Stimulated activated CD4-positive, alpha-beta T cell treated with anti-CD3 and anti-CD28 coated beads, Interleukin-4, amount 100 ng/mL, for 4 hours (primary cell): Measurements from ENCODE around the gene TEX29.

ENCODE experiments used
- DNase-seq, 2 experiments: peaks; one replicate each; pipeline ENCODE4 v3.0.0-alpha.2; 2020

Gene TEX29

DNA sequence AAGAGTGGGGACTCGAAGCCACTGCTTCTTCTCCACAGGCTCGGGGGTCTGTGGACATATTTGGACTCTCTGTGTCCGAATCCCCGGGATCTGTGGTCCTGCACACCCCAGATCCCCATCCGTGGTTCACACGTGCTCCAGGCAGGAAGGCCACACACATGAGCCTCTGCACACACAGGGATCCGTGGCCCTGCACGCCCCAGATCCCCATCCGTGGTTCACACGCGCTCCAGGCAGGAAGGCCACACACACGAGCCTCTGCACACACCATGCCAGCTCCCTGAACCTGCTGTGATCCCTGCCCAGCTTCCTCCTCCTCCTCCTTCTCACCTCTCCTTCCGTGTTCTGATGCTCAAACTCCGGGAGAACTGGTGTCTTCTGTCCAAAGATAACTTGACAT, 3.1 kb downstream of the TEX29 start:
- no peak for DNase-seq

DNA sequence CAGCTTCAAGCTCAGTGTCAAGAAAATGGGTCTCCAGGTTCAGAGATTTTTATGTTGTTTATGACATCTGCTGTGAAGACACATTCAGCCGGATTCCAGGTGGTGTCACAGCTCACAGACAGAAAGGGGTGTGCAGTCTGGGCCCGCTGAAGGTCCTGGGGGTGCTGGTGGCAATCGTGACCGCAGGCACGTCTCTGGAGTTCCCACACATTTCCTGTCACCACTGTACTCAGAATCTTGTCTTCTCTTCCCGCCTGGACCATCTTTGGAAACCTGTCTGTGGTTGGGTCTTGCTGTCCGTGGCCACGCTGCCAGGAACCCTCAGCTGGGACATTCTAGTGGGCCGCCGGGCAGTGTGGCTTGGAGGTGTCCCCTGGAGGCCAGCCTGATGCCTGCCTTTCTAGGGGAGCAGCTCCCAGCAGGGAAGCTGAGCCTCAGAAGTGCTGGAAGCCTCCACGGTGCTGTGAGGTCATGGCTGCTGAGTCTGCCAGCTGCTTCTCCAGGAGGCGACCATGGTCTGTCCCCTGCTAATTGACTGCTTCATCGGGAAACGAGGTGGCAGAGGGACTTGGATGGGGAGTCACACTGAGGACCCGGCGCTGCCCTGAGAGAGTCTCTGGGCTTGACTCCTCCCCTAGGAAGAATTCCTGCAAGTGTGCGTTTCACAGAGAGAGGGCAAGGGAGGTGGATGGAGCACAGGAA, 3.7 kb downstream of the TEX29 start:
- no peak for DNase-seq

DNA sequence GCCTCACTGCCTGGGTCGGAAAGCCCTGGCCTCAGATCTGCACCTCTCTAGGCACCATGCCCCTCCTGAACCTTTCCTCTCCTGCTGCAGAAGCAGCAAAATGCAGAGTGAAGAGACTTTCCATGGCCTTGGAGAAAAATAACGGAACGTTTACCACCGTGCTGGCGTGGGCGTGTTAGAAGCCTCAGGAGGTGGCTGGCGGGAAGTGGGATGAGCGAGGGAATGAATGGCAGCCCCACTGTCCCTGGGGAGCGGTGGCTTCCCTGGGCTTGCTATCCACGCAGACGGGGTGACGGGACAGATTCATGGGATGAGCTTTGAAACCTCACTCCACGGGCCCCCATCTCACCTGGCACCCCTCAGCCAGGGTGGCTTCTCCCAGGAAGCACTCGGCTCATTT, 4.3 kb downstream of the TEX29 start:
- DNase-seq, result no peak

DNA sequence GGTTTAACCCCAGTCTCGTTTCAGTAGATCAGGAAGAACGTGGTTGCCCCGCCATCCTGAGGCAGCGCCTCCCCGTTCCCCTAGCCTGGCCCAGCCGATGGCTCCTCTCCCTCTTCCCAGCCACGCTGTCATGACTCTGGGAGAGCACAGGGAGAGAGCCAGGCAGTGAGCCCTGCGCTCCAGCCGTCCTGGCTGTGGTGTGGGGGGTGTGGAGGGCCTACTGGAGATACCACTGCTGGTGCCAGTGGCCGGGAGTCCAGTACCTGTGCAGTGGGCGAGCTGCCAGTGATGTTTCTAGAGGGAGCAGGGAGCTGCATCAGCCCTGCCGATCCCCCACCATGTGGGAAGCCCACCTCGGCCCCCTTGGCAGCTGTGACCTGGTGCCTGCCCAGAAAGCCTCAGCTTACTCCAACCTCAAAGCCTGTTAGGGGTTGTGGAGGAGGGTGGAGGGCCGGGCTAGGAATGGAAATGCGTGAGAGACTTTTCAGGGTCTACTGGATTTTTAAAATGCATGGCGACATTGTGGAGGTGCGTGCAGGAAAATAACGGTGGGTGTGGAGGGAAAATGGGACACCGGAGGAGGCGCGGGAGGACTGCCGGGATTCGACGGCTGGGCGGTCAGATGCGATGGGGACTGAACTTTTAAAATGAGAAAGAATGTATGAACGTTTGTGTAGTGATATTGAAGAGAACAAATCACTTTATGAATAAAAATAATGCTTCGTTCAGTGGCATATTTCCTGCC, 4.9 kb downstream of the TEX29 start:
- DNase-seq, result no peak

DNA sequence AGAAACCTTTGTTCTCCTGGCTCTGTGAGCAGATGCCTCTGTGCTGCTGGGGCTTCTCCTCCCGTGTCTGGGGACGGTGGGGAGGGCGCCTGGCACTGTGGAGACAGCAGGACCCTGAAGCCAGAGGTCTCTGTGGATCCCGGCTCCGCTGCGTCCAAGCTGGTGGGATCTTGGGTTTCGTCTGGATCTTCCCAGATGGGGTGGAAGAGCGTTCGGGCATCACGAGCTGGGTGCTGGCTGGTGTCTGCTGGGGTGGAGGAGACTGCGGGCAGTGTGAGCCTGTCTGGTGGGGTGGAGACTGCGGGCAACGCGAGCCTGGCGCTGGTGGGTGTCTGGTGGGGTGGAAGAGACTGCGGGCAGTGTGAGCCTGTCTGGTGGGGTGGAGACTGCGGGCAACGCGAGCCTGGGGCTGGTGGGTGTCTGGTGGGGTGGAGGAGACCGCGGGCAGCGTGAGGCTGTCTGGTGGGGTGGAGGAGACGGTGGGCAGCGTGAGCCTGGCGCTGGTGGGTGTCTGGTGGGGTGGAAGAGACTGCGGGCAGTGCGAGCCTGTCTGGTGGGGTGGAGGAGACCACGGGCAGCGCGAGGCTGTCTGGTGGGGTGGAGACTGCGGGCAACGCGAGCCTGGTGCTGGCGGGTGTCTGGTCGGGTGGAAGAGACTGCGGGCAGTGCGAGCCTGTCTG, 5.6 kb downstream of the TEX29 start:
- no peak for DNase-seq

DNA sequence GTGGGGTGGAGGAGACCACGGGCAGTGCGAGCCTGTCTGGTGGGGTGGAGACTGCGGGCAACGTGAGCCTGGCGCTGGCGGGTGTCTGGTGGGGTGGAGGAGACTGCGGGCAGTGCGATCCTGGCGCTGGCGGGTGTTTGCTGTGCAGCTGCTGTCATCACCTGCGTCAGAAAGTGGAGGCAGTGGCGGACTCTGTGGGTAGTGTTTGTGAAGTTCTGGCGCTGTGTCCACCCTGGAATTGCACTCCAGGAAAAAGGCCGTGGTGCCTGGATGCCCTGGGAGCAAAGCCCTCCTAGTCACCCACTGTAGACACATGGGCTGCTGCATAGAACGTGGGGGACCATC, 6.2 kb downstream of the TEX29 start:
- no peak for DNase-seq

DNA sequence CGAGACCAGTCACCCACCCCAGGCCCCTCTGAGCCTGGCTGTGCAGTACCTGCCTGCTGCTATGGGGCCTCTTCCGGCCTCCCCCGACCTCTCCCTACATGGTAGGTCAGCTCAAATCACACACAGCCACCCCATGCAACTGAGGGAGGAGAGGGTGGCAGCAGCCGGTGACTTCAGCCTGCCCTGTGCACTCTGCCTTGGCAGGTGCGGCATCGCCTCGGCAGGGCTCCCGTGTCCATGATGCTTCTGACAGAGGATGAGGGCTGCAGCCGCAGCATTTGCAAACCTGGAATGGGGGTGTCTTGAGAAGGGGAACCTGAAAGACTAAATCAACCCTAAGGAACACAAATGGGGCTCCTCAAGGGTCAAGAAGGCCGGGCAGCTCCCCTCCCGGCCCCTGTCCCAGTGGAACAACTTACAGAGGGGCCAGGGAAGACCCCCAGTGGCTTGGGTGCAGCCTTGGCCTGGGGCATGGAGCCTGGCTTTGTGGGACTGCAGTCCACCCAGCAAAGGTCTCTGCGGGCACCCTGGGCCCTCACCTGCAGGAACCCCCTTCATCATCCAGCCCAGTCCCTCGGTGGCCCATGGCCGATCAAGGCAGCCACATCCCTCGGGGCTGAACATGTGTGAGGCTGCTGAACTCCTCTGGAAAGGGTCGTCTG, 6.7 kb downstream of the TEX29 start:
- no peak for DNase-seq

DNA sequence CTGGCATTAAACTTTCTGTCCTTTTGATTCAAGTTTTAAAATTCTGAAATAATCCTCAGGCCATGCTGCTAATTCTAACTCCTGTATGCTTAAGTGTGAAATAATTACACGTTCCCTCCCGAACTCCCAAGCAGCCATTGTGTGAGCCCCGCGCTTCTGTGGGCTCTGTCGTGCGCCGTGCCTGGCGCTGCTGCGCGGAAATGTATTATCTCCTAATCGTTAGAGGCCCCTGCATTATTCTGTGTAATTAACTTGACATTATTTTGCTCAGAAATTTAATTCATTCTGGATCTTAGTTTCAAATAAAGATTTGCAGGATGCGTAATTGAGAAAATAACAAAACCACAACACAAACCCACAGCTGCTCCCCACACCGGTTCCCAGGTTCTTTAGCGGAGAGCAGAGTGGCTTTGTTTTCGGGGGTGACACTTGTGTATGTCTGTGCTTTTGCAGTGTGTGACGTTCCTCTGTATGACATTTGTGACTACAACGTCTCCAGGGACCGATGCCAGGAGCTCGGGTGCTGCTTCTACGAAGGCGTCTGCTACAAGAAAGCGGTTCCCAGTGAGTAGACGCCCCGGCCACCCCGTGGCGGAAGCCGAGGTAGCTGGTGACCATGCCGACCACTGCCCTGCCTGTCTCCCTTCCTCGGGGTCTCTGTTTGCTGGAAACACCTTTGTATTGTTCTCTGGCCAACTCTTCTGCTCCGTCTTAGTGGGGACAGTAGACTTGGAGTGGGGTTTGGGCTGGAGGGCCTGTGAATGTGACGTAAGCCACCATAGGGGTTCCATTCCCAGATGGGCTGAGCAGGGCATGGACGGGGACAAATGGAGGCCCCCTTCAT, 7.5 kb downstream of the TEX29 start:
- no peak for DNase-seq

DNA sequence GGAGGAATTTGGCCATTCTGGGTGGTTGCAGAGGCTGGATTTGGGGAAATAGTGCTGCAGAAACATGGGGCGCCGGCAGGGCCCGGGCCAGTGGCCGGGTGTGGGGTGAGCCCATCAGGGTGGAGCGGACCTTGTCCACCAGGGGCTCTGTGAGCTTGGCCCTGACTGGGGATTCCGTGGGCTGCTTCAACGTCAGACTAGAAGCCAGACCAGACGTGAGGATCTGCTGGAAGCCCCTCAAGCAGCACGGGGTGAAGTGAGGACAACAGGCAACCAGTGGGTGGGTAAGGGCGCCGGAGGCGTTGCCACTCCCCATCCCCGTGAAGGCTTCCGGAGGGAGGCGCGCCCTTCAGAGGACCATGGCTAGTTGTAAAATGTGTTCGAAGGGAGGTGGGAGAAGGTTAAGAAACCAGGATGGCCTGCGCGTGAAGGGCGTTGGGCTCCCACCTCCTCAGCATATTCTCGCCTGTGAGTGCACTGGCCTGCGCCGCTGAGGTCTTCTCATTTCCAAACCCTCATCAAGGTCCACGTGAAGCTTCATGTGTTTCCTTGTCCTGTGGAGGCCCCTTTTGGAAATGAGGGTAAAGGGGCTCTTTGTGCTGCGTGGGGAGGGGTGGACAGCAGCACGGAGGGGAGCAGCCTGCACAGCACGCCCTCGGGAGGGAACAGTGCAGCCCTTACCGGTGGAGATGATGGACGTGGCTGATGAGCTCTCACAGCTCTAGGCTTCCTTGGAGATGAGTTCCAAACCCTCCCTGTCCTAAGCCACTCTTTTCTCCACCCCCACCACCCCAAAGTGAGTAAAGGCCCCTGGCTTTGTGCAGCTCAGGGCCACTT, 8.3 kb downstream of the TEX29 start:
- DNase-seq, result no peak

DNA sequence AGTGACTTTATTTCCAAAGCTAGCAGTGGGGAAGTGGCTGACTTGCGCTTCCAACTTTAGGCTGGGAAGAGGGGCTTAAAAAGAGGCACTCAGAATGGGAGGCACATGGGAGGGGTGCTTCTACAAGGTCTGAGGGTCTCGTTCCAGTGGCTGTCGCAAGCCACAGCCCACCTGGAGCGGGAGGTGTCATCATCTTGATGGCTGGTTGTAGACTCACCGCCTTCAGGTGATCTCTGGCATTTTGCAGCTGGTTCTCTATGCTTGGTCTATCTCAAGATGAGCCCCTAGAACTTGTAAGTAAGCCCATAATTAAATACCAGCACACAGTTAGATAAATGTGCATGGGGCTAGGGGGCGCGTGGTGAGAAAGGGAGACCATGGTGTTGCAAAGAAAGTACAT, 9.2 kb downstream of the TEX29 start:
- DNase-seq, result no peak

DNA sequence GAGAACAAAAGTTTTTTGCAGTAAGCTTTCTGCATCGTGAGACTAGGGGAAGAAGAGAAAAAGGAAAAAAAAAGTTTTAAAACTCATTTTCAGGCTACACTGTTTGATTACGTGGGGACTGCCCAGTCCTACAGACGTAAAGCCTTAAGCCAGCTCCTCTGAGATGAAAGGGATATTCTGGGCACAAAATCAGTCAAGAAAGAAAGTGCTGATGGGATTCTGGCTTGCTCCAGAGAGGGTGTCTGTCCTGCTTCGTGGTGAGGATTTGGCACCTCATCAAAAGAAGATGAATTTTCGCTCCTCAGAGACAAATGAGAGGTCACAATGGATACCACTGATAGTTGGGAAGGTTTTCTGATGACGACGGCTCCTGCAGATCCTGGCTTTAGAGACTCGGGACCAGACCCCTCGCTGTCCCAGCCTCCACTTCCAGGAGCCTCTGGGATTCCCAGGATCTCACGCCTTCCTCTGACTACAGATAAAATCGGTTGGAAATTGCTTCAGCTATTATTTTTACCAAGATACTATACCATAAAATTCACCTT, 9.7 kb downstream of the TEX29 start:
- no peak for DNase-seq

DNA sequence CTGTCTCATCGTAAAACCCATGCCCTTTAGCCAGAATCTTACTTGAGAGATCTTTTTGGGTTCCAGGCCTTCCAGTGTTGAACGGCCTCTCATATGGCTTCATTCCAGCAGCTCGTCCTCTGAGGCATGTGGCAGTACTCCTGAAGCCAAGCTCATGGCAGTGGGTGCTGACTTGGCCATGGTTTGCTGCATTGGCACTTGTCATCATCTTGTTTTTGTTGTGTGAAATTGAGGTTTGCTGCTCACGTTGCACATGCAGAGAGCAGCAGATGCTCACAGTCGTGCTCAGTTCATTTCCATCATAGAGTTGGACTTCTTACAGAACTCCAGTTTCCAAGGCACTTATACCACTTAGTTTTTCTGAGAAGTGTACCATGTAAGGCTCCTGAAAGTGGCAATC, 14.9 kb downstream of the TEX29 start:
- DNase-seq, result no peak

DNA sequence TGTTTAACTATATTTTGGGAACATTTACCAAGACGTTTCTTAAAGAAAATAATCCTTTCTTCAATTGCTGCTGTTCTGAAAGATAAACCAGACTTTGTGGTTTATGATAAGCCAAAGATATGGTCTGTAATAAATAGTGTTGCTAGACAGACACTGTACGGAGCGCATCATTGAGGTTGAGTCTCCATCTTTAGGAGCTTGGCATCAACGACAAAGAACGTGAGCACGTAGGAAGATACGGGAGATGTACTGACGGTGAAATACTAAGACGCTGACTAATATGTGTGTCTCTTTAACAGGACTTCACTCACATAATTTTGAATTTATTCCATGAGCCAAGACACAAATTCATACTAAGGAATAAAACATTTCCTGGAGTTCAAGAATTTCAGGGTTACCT, 16.2 kb downstream of the TEX29 start:
- no peak for DNase-seq

DNA sequence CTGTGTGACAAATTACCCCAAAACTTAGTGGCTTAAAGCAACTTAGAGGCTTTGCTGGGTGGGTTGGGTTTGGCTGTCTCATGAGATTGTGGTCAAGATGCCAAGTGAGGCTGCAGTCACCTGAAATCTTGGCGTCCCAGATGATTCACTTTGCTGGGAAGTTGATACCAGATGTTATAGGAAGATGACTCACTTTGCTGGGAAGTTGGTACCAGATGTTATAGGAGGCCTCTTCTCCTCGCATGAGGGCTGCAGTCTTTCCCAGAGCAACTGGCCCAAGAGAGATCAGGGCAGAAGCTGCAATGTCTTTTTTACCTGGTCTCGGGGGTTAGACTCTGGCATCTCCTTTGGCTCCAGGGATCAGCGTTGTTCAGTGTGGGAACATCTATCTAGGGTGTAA, 16.8 kb downstream of the TEX29 start:
- DNase-seq, result no peak

DNA sequence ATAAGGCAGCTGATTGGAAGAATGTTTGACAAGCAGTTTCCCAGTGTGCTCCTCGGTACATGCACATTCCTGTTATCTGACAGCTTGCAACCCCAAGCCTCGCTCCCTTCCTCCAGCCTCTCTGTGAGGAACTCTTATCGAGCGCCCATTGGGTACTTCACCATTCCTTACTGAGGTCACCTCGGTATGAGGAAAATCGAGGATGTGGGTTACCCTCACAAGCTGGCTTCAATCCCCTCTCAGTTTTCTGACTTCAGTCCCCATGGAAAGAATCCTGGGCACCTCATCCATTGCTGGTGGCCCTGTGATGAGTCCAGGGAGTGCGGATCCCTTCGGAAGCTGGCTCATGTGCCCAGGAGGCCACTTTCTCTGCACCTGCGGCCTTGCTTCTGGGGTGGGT, 17.3 kb downstream of the TEX29 start:
- no peak for DNase-seq

DNA sequence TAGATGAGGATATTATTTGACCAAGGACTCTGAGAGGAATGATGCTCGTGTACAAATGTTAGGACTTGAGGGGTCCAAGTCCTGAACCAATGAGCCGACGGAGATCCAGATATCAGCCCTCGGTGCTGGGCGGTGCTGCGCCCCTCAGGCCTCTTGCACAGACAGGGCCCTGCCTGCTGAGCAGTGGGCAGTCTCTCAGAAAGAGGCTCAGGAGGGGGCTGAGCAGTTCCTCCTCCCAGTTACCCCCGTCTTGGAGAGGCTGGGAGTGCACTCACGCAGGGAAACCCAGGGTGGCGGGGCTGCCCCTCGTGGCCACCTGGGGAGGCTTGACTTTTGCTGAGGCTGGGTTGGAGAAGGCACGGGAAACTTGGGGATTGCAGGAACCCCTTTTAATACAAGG, 18.4 kb downstream of the TEX29 start:
- DNase-seq, result no peak

DNA sequence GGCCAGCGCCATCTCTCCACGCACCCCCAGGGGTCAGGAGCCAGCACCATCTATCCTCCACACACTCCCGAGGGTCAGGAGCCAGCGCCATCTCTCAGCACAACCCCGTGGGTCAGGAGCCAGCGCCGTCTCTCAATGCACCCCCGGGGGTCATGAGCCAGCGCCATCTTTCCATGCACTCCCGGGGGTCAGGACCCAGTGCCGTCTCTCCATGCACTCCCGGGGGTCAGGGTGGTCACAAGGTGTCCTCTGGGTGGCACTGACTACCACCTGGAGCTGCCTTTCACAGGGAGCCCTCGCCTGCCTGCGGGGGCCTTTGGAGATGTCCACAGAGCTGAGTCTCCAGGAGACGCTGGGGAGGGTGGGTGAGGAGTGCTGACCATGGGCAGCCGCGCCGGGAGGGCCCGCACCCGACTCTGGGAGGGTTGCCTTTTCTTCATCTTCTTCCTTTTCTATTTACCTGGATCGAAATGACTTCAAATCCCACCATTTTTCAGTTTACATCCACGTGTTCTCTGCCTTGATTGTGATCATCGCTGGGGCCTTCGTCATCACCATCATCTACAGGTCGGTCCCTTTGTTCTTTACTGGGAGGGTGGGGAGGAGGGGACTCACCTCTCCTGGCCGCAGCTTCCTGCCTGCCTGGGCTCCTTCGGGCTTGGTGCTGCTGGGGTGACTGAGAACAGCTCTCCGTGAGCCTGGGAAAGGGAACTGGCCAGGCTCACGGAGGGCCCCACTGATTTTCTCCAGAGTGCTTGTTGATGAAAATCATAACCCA, 19.1 kb downstream of the TEX29 start:
- DNase-seq, result no peak

DNA sequence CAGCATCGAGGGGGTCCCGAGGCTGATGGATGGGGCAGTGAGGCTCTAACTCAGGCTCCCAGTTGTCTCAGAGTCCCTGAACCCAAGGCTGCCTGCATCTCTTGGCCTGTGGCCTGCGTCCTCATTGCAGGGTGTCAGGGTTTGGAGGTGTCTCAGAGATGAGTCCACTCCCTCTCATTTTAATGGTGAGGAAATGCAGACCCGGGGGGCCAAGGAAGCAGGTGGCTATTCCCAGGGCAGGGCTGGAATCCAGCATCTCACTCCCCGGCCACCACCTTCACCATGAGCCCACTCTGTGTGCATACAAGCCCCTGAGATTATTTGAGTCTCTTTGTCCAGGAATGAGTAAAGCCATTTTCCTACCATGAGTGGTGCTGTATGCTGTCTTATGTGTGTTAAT, 21.4 kb downstream of the TEX29 start:
- DNase-seq, result no peak

DNA sequence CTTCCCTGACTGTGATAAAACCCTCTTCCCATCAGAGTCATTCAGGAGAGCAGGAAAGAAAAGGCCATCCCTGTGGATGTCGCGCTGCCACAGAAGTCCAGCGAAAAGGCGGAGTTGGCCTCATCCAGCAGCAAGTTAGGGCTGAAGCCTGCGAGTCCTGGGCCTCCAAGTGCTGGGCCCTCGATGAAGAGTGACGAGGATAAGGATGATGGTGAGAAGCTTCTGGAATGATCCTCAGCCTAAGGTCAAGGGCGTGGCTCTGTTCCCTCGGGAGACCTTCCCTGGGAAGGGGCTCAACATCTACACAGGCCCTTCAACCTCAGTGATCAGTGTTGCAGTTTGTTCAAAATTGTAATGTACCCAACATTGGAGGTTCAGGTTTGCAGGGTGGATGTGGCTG, 22.3 kb downstream of the TEX29 start:
- no peak for DNase-seq

DNA sequence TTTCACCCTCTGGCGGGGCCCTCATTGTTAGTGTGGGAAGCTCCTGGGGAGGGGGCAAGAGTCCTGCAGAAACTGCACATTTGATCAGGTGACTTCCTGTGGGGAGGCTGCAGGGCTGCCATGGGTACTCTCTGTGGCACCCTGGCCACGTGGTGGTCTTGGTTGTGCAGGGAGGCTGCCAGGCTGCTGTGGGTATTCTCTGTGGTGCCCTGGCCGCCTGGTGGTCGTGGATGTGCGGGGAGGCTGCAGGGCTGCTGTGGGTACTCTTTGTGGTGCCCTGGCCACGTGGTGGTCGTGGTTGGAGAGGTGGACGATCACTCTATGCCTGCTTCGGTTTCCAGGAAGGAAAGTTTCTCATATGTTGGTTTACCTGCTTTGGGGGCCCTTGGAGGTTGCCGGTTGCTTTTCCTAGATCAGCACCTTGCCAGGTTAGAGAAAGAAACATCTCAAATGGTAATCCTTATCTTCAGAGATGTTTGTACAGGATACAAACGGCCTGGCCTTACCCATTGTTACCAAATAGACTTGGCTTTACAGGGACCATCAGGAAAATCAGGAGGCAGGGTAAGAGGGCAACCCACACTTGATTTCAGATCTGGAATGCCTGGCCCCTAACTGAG, 22.9 kb downstream of the TEX29 start:
- DNase-seq, result no peak
